Thymus (tissue), 11 donors: ENCODE measurements around the gene VPS13D. TPM values are rescaled to one million over a fixed set of nuclear protein-coding genes. Genes with fewer than 3 reads are reported as not detected.

Experiments
- DNase-seq, 9 donors: peaks; one replicate each; pipeline ENCODE4 v3.0.0-alpha.2; 2013; ENCODE audit warnings: low spot score in 9 of 9, low read depth in 6 of 9, missing footprints in 1 of 9
- H3K27ac ChIP-seq, 2 donors: one replicate each; pipeline ENCODE4 v1.5.1; 2013; ENCODE audit warnings: control low read depth in 1 of 2, low read depth in 1 of 2, low read length in 1 of 2, mild to moderate bottlenecking in 1 of 2, moderate library complexity in 1 of 2
- H3K27me3 ChIP-seq, 2 donors: one replicate each; pipeline ENCODE4 v1.5.1; 2013; ENCODE audit warnings: low read length in 1 of 2; ENCODE audit not compliant: control insufficient read depth in 2 of 2, insufficient read depth in 1 of 2
- H3K36me3 ChIP-seq, 2 donors: one replicate each; pipeline ENCODE4 v1.5.1; 2013; ENCODE audit warnings: low read length in 1 of 2, mild to moderate bottlenecking in 1 of 2, moderate library complexity in 1 of 2; ENCODE audit not compliant: control insufficient read depth in 2 of 2, insufficient read depth in 2 of 2
- H3K4me1 ChIP-seq, 2 donors: one replicate each; pipeline ENCODE4 v1.5.1; 2013; ENCODE audit warnings: low read length in 2 of 2; ENCODE audit not compliant: control insufficient read depth in 2 of 2, insufficient read depth in 2 of 2
- H3K4me3 ChIP-seq, 2 donors: one replicate each; pipeline ENCODE4 v1.5.1; 2013; ENCODE audit warnings: low read length in 2 of 2, control low read depth in 1 of 2, mild to moderate bottlenecking in 1 of 2
- H3K9me3 ChIP-seq, 2 donors: one replicate each; pipeline ENCODE4 v1.5.1; 2013; ENCODE audit warnings: low read length in 1 of 2, mild to moderate bottlenecking in 1 of 2; ENCODE audit not compliant: control insufficient read depth in 2 of 2, insufficient read depth in 1 of 2
- WGBS: extraction: QIAGEN DNeasy Blood & Tissue Kit; methylation state at CpG from one replicate; pipeline ENCODE4 v1.1.7; 2013; 5-methylcytosine and 5-hydroxymethylcytosine counted together
- polyA plus RNA-seq: library from polyadenylated mRNA; stranded (reverse); fragments of 200-250 nt; gene quantifications from one replicate; pipeline ENCODE4 v1.2.3, GENCODE V29; 2013
- total RNA-seq: library from RNA; stranded (reverse); fragments of 120-200 nt; gene quantifications from one replicate; pipeline ENCODE4 v1.2.4, GENCODE V29; 2013
- donor health status: healthy.

VPS13D gene
- total and polyA plus RNA-seq, 2 donors = 10.2 to 21.7 TPM

GRCh38 chr1:12433323-12434053 is 203.7 kb downstream of the VPS13D start:
- Histone ChIP-seq H3K9me3 (no peaks in the 10 kb centered on the region), H3K4me3 (no peak overlapping the region), H3K36me3 (no peaks in the 10 kb centered on the region), H3K27ac (peak overlapping the region; percentile 66 to 84), H3K4me1 (peaks cover 29 to 53% of the 10 kb centered on the region in 2 donors), H3K27me3 (no peaks in the 10 kb centered on the region)
- no peak for DNase-seq
- WGBS = 91% methylated on average over 12 of the region's 12 CpGs

- DNase-seq = peak in 8 of 9 donors; percentile 32 to 86 (median 71)
- peaks cover 0 to 4% of the 10 kb centered on the region in 2 donors for H3K36me3 ChIP-seq
- peaks cover 35 to 60% of the 10 kb centered on the region in 2 donors for H3K4me1 ChIP-seq
- WGBS = 18% methylated on average over 5 of the region's 5 CpGs
- H3K27ac ChIP-seq = peak overlapping the region; percentile 66 to 84
- no peaks in the 10 kb centered on the region for H3K9me3 ChIP-seq
- H3K4me3 ChIP-seq = no peak overlapping the region
- no peaks in the 10 kb centered on the region for H3K27me3 ChIP-seq
Observed at GRCh38 chr1:12434174-12434573, 204.3 kb downstream of the VPS13D start.

GRCh38 chr1:12434686-12435085 is 204.9 kb downstream of the VPS13D start:
- no peak overlapping the region for H3K4me3 ChIP-seq
- peak overlapping the region; percentile 64 to 66 for H3K27ac ChIP-seq
- peaks cover 36 to 62% of the 10 kb centered on the region in 2 donors for H3K4me1 ChIP-seq
- H3K9me3 ChIP-seq = no peaks in the 10 kb centered on the region
- H3K27me3 ChIP-seq = no peaks in the 10 kb centered on the region
- whole genome bisulfite sequencing = 97% methylated on average over 2 of the region's 2 CpGs
- peaks cover 0 to 4% of the 10 kb centered on the region in 2 donors for H3K36me3 ChIP-seq
- no peak for DNase-seq

GRCh38 chr1:12435639-12436344 is 206.0 kb downstream of the VPS13D start:
- H3K36me3 ChIP-seq = peaks cover 0 to 4% of the 10 kb centered on the region in 2 donors
- H3K27ac ChIP-seq = peak overlapping the region; percentile 13 to 77
- 75% methylated on average over 8 of the region's 8 CpGs for WGBS
- H3K4me3 ChIP-seq = no peak overlapping the region
- H3K4me1 ChIP-seq = peaks cover 36 to 72% of the 10 kb centered on the region in 2 donors
- H3K9me3 ChIP-seq = no peaks in the 10 kb centered on the region
- H3K27me3 ChIP-seq = no peaks in the 10 kb centered on the region
- DNase-seq = no peak

- peaks cover 0 to 4% of the 10 kb centered on the region in 2 donors for H3K36me3 ChIP-seq
- H3K27ac ChIP-seq = peak overlapping the region in 1 of 2 donors; percentile 77
- H3K27me3 ChIP-seq = no peaks in the 10 kb centered on the region
- H3K9me3 ChIP-seq = no peaks in the 10 kb centered on the region
- H3K4me1 ChIP-seq = peaks cover 36 to 72% of the 10 kb centered on the region in 2 donors
- no peak overlapping the region for H3K4me3 ChIP-seq
- DNase-seq = no peak
- WGBS = 93% methylated on average over 2 of the region's 2 CpGs
Observed at GRCh38 chr1:12436345-12436658, 206.5 kb downstream of the VPS13D start.

GRCh38 chr1:12436817-12437599 is 207.2 kb downstream of the VPS13D start:
- H3K36me3 ChIP-seq = peaks cover 0 to 4% of the 10 kb centered on the region in 2 donors
- 97% methylated on average over 12 of the region's 12 CpGs for WGBS
- no peak overlapping the region for H3K4me3 ChIP-seq
- H3K9me3 ChIP-seq = no peaks in the 10 kb centered on the region
- peaks cover 36 to 69% of the 10 kb centered on the region in 2 donors for H3K4me1 ChIP-seq
- no peaks in the 10 kb centered on the region for H3K27me3 ChIP-seq
- no peak overlapping the region for H3K27ac ChIP-seq
- DNase-seq = no peak

GRCh38 chr1:12437629-12438028 is 207.8 kb downstream of the VPS13D start:
- no peak for DNase-seq
- Histone ChIP-seq H3K36me3 (peaks cover 0 to 4% of the 10 kb centered on the region in 2 donors), H3K9me3 (no peaks in the 10 kb centered on the region), H3K27ac (no peak overlapping the region), H3K27me3 (no peaks in the 10 kb centered on the region), H3K4me1 (peaks cover 36 to 69% of the 10 kb centered on the region in 2 donors), H3K4me3 (no peak overlapping the region)
- 98% methylated on average over 2 of the region's 2 CpGs for WGBS

GRCh38 chr1:12438349-12438924 is 208.6 kb downstream of the VPS13D start:
- DNase-seq = peak in 3 of 9 donors; percentile 33 to 70 (median 52)
- H3K4me3 ChIP-seq = no peak overlapping the region
- H3K27me3 ChIP-seq = no peaks in the 10 kb centered on the region
- H3K4me1 ChIP-seq = peaks cover 32 to 61% of the 10 kb centered on the region in 2 donors
- H3K27ac ChIP-seq = peak overlapping the region; percentile 48 to 55
- 49% methylated on average over 7 of the region's 7 CpGs for WGBS
- H3K36me3 ChIP-seq = peaks cover 0 to 4% of the 10 kb centered on the region in 2 donors
- H3K9me3 ChIP-seq = no peaks in the 10 kb centered on the region
